MM.1S (cell line): ENCODE data around the gene BCKDK.

Experiments used
- CTCF ChIP-seq: fragments of 300-600 bp; sonication (generic); IDR thresholded peaks from 2 replicates; pipeline ENCODE4 v1.5.1; 2016; ENCODE audit warnings: antibody characterized with exemption, low read length, mixed read lengths
- EZH2 ChIP-seq: fragments of 300-600 bp; sonication (generic); optimal IDR thresholded peaks from 2 replicates; pipeline ENCODE3; 2017; ENCODE audit warnings: low read depth, mild to moderate bottlenecking, antibody characterized with exemption, low read length, mixed read lengths

- TF ChIP-seq CTCF, result no peak
- no peak for TF ChIP-seq EZH2
Measured at GRCh38 chr16:31145398-31145990, 37.3 kb downstream of the BCKDK start.
